A549 (cell line): ENCODE measurements around the gene MBP. TPM values are rescaled to one million over a fixed set of nuclear protein-coding genes. Genes with fewer than 3 reads are reported as not detected.

Experiments
- ATAC-seq, 2 experiments: fragments of 200-7000 bp in 1 of 2; fragments of >200 bp in 1 of 2; cut with Nextera tagmentation in 1 of 2; cut with Tn5 transposase in 1 of 2; 3 replicates each; pipeline versions ENCODE4 v1.8.0 to v1.9.1; 2018 to 2020; ENCODE audit warnings: mild to moderate bottlenecking in 1 of 2, moderate library complexity in 1 of 2
- CTCF ChIA-PET: fragments of 300-600 bp; sonication (Branson Sonifier 250); formaldehyde crosslinking; extraction: SDS; loops from one replicate; lab custom pipeline; 2021; ENCODE audit warnings: antibody characterized with exemption, inconsistent platforms; lab: Yijun Ruan, JAX
- POLR2A ChIA-PET: fragments of 350-600 bp; formaldehyde crosslinking; extraction: SDS; loops from one replicate; lab custom pipeline; 2021; ENCODE audit warnings: antibody characterized with exemption, inconsistent platforms; lab: Yijun Ruan, JAX
- DNase-seq, 2 experiments: peaks; one replicate each; pipeline versions ENCODE4 v3.0.0 to v3.0.0-alpha.2; 2011 to 2016; ENCODE audit warnings: low read depth in 1 of 2, low spot score in 1 of 2
- FAIRE-seq: peaks from 2 replicates; lab custom pipeline; 2011; peaks lifted over from hg19 to GRCh38; lab: Jason Lieb, UNC
- H3K27ac ChIP-seq, 2 experiments: fragments of >200 bp; sonication (Bioruptor Twin); formaldehyde crosslinking; 3 replicates each; pipeline ENCODE4 v1.5.1; 2016 to 2017
- H3K4me1 ChIP-seq: fragments of >200 bp; sonication (Bioruptor Twin); formaldehyde crosslinking; 3 replicates; pipeline ENCODE4 v1.6.1; 2016
- H3K4me2 ChIP-seq: fragments of >200 bp; sonication (Bioruptor Twin); formaldehyde crosslinking; 3 replicates; pipeline ENCODE4 v1.6.1; 2016
- H3K4me3 ChIP-seq: fragments of >200 bp; sonication (Bioruptor Twin); formaldehyde crosslinking; 3 replicates; pipeline ENCODE4 v1.5.1; 2016
- H3K9me3 ChIP-seq: fragments of >200 bp; sonication (Bioruptor Twin); formaldehyde crosslinking; 3 replicates; pipeline ENCODE4 v1.6.1; 2016
- BHLHE40 ChIP-seq: IDR thresholded peaks from 2 replicates; pipeline ENCODE4 v1.6.1; 2012; ENCODE audit warnings: low read depth, low read length, inconsistent platforms
- CBX2 ChIP-seq: fragments of 200-600 bp; sonication (generic); IDR thresholded peaks from 2 replicates; pipeline ENCODE4 v1.6.1; 2016; ENCODE audit warnings: low read depth, mild to moderate bottlenecking, borderline replicate concordance
- CHD4 ChIP-seq: fragments of 200-600 bp; sonication (generic); IDR thresholded peaks from 2 replicates; pipeline ENCODE4 v1.6.1; 2016; ENCODE audit warnings: antibody characterized with exemption, mild to moderate bottlenecking, borderline replicate concordance
- CTCF ChIP-seq: fragments of >200 bp; sonication (Bioruptor Twin); formaldehyde crosslinking; IDR thresholded peaks from 3 replicates; pipeline ENCODE4 v1.5.1; 2016
- E2F6 ChIP-seq: IDR thresholded peaks from 2 replicates; pipeline ENCODE4 v1.6.1; 2012; ENCODE audit warnings: low read depth, borderline replicate concordance
- FOSB ChIP-seq: fragments of 250-450 bp; sonication (Bioruptor Pico); IDR thresholded peaks from 2 replicates; pipeline ENCODE4 v1.5.0; 2020; ENCODE audit warnings: mild to moderate bottlenecking, moderate library complexity
- FOSL2 ChIP-seq, 2 experiments: fragments of 450-650 bp in 1 of 2; fragments of >200 bp in 1 of 2; sonication (Bioruptor Twin) in 1 of 2; formaldehyde crosslinking; IDR thresholded peaks; 2 replicates each; pipeline versions ENCODE4 v1.5.0 to v1.6.1; 2016 to 2020; ENCODE audit warnings: mild to moderate bottlenecking in 1 of 2, moderate library complexity in 1 of 2
- FOXS1 ChIP-seq: fragments of 250-450 bp; sonication (Bioruptor Pico); IDR thresholded peaks from 2 replicates; pipeline ENCODE4 v1.5.0; 2020; ENCODE audit warnings: mild to moderate bottlenecking, moderate library complexity
- HDAC2 ChIP-seq: fragments of 200-600 bp; sonication (generic); IDR thresholded peaks from 2 replicates; pipeline ENCODE4 v1.6.1; 2016
- HEYL ChIP-seq: fragments of 250-450 bp; sonication (Bioruptor Pico); IDR thresholded peaks from 2 replicates; pipeline ENCODE4 v1.8.0; 2021; ENCODE audit warnings: mild to moderate bottlenecking, moderate library complexity
- HMGXB4 ChIP-seq: fragments of 250-450 bp; sonication (Bioruptor Pico); IDR thresholded peaks from 2 replicates; pipeline ENCODE4 v1.5.0; 2021; ENCODE audit warnings: mild to moderate bottlenecking, moderate library complexity, borderline replicate concordance
- JUN ChIP-seq, 2 experiments: fragments of >200 bp; sonication (Bioruptor Twin); formaldehyde crosslinking; IDR thresholded peaks; 2 replicates in 1 of 2; 3 replicates in 1 of 2; pipeline ENCODE4 v1.6.1; 2016 to 2017
- JUNB ChIP-seq: fragments of >200 bp; sonication (Bioruptor Twin); formaldehyde crosslinking; IDR thresholded peaks from 2 replicates; pipeline ENCODE4 v1.6.1; 2016
- KDM1A ChIP-seq: fragments of 200-600 bp; sonication (generic); IDR thresholded peaks from 2 replicates; pipeline ENCODE4 v1.6.1; 2016; ENCODE audit warnings: low read depth, mild to moderate bottlenecking
- MYC ChIP-seq: IDR thresholded peaks from 2 replicates; pipeline ENCODE4 v1.6.1; 2012; ENCODE audit warnings: mild to moderate bottlenecking, inconsistent platforms, low read length, improper control_type of control experiment, borderline replicate concordance
- NFE2L2 ChIP-seq: fragments of 150-350 bp; conservative IDR thresholded peaks from 2 replicates; pipeline ENCODE4 v1.6.1; 2014; ENCODE audit warnings: low read length
- NPAS2 ChIP-seq: fragments of 250-450 bp; sonication (Bioruptor Pico); IDR thresholded peaks from 2 replicates; pipeline ENCODE4 v1.8.0; 2022; ENCODE audit warnings: mild to moderate bottlenecking, moderate library complexity, borderline replicate concordance
- PHF8 ChIP-seq: fragments of 200-600 bp; sonication (generic); IDR thresholded peaks from 2 replicates; pipeline ENCODE4 v1.6.1; 2016; ENCODE audit warnings: low read depth, mild to moderate bottlenecking, antibody characterized with exemption, moderate library complexity, borderline replicate concordance
- POLR2A ChIP-seq: IDR thresholded peaks from 2 replicates; pipeline ENCODE4 v1.6.1; 2012; ENCODE audit warnings: mild to moderate bottlenecking, low read length
- RAD21 ChIP-seq, 2 experiments: fragments of >200 bp in 1 of 2; sonication (Bioruptor Twin) in 1 of 2; formaldehyde crosslinking in 1 of 2; IDR thresholded peaks in 1 of 2; conservative IDR thresholded peaks in 1 of 2; 2 replicates in 1 of 2; 3 replicates in 1 of 2; pipeline ENCODE4 v1.6.1; 2012 to 2018; ENCODE audit warnings: inconsistent platforms in 1 of 2
- RARB ChIP-seq: fragments of 250-450 bp; sonication (Bioruptor Pico); IDR thresholded peaks from 2 replicates; pipeline ENCODE4 v1.8.0; 2021; ENCODE audit warnings: mild to moderate bottlenecking, moderate library complexity
- SMC3 ChIP-seq: fragments of >200 bp; sonication (Bioruptor Twin); formaldehyde crosslinking; IDR thresholded peaks from 3 replicates; pipeline ENCODE4 v1.6.1; 2018; ENCODE audit warnings: inconsistent platforms
- TP53 ChIP-seq: fragments of 250-450 bp; sonication (Bioruptor Pico); IDR thresholded peaks from 2 replicates; pipeline ENCODE4 v1.5.0; 2021; ENCODE audit warnings: mild to moderate bottlenecking, moderate library complexity
- USF2 ChIP-seq: fragments of 450-650 bp; IDR thresholded peaks from 2 replicates; pipeline ENCODE4 v1.6.1; 2014; ENCODE audit warnings: antibody characterized with exemption
- ZNF302 ChIP-seq: fragments of 250-450 bp; sonication (Bioruptor Pico); IDR thresholded peaks from 2 replicates; pipeline ENCODE4 v1.9.0; 2021; ENCODE audit warnings: inconsistent platforms, mild to moderate bottlenecking, moderate library complexity
- ZSCAN20 ChIP-seq: fragments of 250-450 bp; sonication (Bioruptor Pico); IDR thresholded peaks from 2 replicates; pipeline ENCODE4 v1.8.0; 2022; ENCODE audit warnings: mild to moderate bottlenecking, moderate library complexity
- WGBS: methylation state at CpG from one replicate; pipeline ENCODE4 v1.1.6; 2017; ENCODE audit errors: missing lambda C conversion rate; 5-methylcytosine and 5-hydroxymethylcytosine counted together
- polyA plus RNA-seq, 4 experiments: library from polyadenylated mRNA; depleted of rRNA in 3 of 4; stranded (reverse); fragments of >200 nt; fragmentation: RNase III in 1 of 4; extraction: RNeasy Plus Mini Kit Qiagen cat#74134 plus additional on column Dnase treatment in 1 of 4; gene quantifications; 2 replicates in 3 of 4; 3 replicates in 1 of 4; pipeline ENCODE4 v1.2.3, GENCODE V29; 2011 to 2017

The MBP gene
- polyA plus RNA-seq, 2 of the 4 experiments (the other 2 are of a cell fraction) = 8.6 to 33.1 TPM

- no peak for FAIRE-seq
- no peak for DNase-seq
- TF ChIP-seq JUN (IDR thresholded peaks at IDR 0.05) (no peak), HDAC2 (no peak), JUNB (no peak), TP53 (CRISPR knock-in tag) (no peak), ZSCAN20 (CRISPR knock-in tag) (no peak), HEYL (CRISPR knock-in tag) (no peak), FOSL2 (IDR thresholded peaks at IDR 0.05) (no peak), FOSL2 (CRISPR knock-in tag; IDR thresholded peaks at IDR 0.05) (no peak), KDM1A (no peak), NPAS2 (no peak), HMGXB4 (CRISPR knock-in tag) (no peak), NFE2L2 (no peak), CHD4 (no peak), ZNF302 (no peak), E2F6 (no peak), USF2 (no peak)
- no peaks in the 10 kb centered on the region for H3K4me1 ChIP-seq
- H3K4me2 ChIP-seq = no peak overlapping the region
- WGBS = 93% methylated on average over 13 of the region's 16 CpGs
- ATAC-seq = no peak
- no peak overlapping the region for H3K4me3 ChIP-seq
- no peaks in the 10 kb centered on the region for H3K9me3 ChIP-seq
- CTCF ChIA-PET = interaction anchor here (3.8 kb wide), 1 partner anchor 22 kb away, joined by 12 read pairs; no protein-coding TSS in a partner anchor
- POLR2A ChIA-PET = no interaction called here
- no peak overlapping the region for H3K27ac ChIP-seq
These were observed 172.0 kb downstream of the MBP start for GRCh38 chr18:76960528-76961035.

GRCh38 chr18:76959605-76960004, 173.0 kb downstream of the MBP start:
- H3K4me3 ChIP-seq = no peak overlapping the region
- H3K27ac ChIP-seq = no peak overlapping the region
- POLR2A ChIA-PET = no interaction called here
- ATAC-seq = no peak
- no peaks in the 10 kb centered on the region for H3K4me1 ChIP-seq
- TF ChIP-seq POLR2A (no peak), CBX2 (no peak), FOXS1 (CRISPR knock-in tag) (no peak), USF2 (no peak), MYC (no peak), CTCF (no peak), RARB (CRISPR knock-in tag) (no peak), BHLHE40 (no peak), FOSB (CRISPR knock-in tag) (no peak), RAD21 (conservative IDR thresholded peaks at IDR 0.05 in 1 of 2, IDR thresholded peaks at IDR 0.05 in 1 of 2) (no peak), PHF8 (no peak), SMC3 (no peak)
- TF ChIP-seq, all 56 proteins: peak for 0
- H3K4me2 ChIP-seq = no peak overlapping the region
- no peak for FAIRE-seq
- no peak for DNase-seq
- no peaks in the 10 kb centered on the region for H3K9me3 ChIP-seq
- CTCF ChIA-PET = interaction anchor here (3.8 kb wide), 1 partner anchor 23 kb away, joined by 12 read pairs; no protein-coding TSS in a partner anchor
- 94% methylated on average over 8 of the region's 8 CpGs for WGBS
